NCI-H2171 treated with DMSO at 0.1 percent for 48 hours (cell line): ENCODE measurements around the gene FNBP1.
"Not testable (repeated sequence)": the region's sequence is repeated elsewhere in the genome, so short reads cannot be mapped to it uniquely, and the experiment has no call there.

Experiments
- DNase-seq: peaks from one replicate; lab custom pipeline; 2025; lab: John Stamatoyannopoulos, UW

Gene FNBP1

GRCh38 chr9:129953736-129954135 is 89.3 kb downstream of the FNBP1 start:
- DNase-seq = no peak

- DNase-seq = no peak
Measured at GRCh38 chr9:129952337-129952736, 90.7 kb downstream of the FNBP1 start.

GRCh38 chr9:129949821-129950220 is 93.2 kb downstream of the FNBP1 start:
- DNase-seq = no peak

GRCh38 chr9:129948626-129949025 is 94.4 kb downstream of the FNBP1 start:
- not testable (repeated sequence) for DNase-seq

- no peak for DNase-seq
Measured at GRCh38 chr9:129946246-129946995, 96.6 kb downstream of the FNBP1 start.

GRCh38 chr9:129945314-129945713 is 97.7 kb downstream of the FNBP1 start:
- no peak for DNase-seq

- DNase-seq = peak; percentile 23
Measured at GRCh38 chr9:129944506-129945116, 98.4 kb downstream of the FNBP1 start.

- DNase-seq = peak; percentile 28
Measured at GRCh38 chr9:129939431-129939830, 103.6 kb downstream of the FNBP1 start.

- no peak for DNase-seq
Measured at GRCh38 chr9:129938291-129938979, 104.6 kb downstream of the FNBP1 start.

- not testable (repeated sequence) for DNase-seq
Measured at GRCh38 chr9:129937879-129938278, 105.1 kb downstream of the FNBP1 start.

- peak; percentile 43 for DNase-seq
Measured at GRCh38 chr9:129936222-129936621, 106.8 kb downstream of the FNBP1 start.

GRCh38 chr9:129934780-129935179 is 108.2 kb downstream of the FNBP1 start:
- no peak for DNase-seq

- no peak for DNase-seq
Measured at GRCh38 chr9:129934041-129934591, 108.9 kb downstream of the FNBP1 start.

GRCh38 chr9:129933185-129934040 is 109.6 kb downstream of the FNBP1 start:
- DNase-seq = no peak

- DNase-seq = peak; percentile 31
Measured at GRCh38 chr9:129932303-129933151, 110.5 kb downstream of the FNBP1 start.

- DNase-seq = no peak
Measured at GRCh38 chr9:129930743-129931142, 112.2 kb downstream of the FNBP1 start.

GRCh38 chr9:129929496-129930125 is 113.4 kb downstream of the FNBP1 start:
- DNase-seq = no peak

- DNase-seq = no peak
Measured at GRCh38 chr9:129923589-129923988, 119.4 kb downstream of the FNBP1 start.

- DNase-seq = no peak
Measured at GRCh38 chr9:129921905-129922304, 121.1 kb downstream of the FNBP1 start.

- no peak for DNase-seq
Measured at GRCh38 chr9:129919841-129920240, 123.1 kb downstream of the FNBP1 start.
